BLaER1 treated with 17β-estradiol and CSF1 and Interleukin-3, amounts not matched to agents 10 nM and 100 nM (cell line): ENCODE measurements around the gene FHIT.

Experiments
- H3K27ac ChIP-seq, 11 experiments: shearing (Covaris generic); formaldehyde crosslinking; 2 replicates each; pipeline ENCODE4 v1.8.1; 2022
- H3K27me3 ChIP-seq, 11 experiments: shearing (Covaris generic); formaldehyde crosslinking; 2 replicates each; pipeline ENCODE4 v1.8.1; 2022
- H3K36me3 ChIP-seq, 11 experiments: shearing (Covaris generic); formaldehyde crosslinking; 2 replicates each; pipeline ENCODE4 v1.8.1; 2022
- H3K4me1 ChIP-seq, 10 experiments: shearing (Covaris generic); formaldehyde crosslinking; 2 replicates each; pipeline ENCODE4 v1.8.1; 2022
- H3K4me2 ChIP-seq, 11 experiments: shearing (Covaris generic); formaldehyde crosslinking; 2 replicates each; pipeline ENCODE4 v1.8.1; 2022
- H3K4me3 ChIP-seq, 10 experiments: shearing (Covaris generic); formaldehyde crosslinking; 2 replicates each; pipeline ENCODE4 v1.8.1; 2022
- H3K9ac ChIP-seq, 11 experiments: shearing (Covaris generic); formaldehyde crosslinking; 2 replicates each; pipeline ENCODE4 v1.8.1; 2022
- H3K9me3 ChIP-seq, 11 experiments: shearing (Covaris generic); formaldehyde crosslinking; replicated peaks in 1 of 11; 2 replicates each; pipeline ENCODE4 v1.8.1; 2022
- H4K20me1 ChIP-seq, 11 experiments: shearing (Covaris generic); formaldehyde crosslinking; 2 replicates each; pipeline ENCODE4 v1.8.1; 2022
- Cebpa-rat ChIP-seq, 11 experiments: shearing (Covaris generic); IDR thresholded peaks; 2 replicates each; pipeline ENCODE4 v1.8.1; 2022

The FHIT gene

DNA sequence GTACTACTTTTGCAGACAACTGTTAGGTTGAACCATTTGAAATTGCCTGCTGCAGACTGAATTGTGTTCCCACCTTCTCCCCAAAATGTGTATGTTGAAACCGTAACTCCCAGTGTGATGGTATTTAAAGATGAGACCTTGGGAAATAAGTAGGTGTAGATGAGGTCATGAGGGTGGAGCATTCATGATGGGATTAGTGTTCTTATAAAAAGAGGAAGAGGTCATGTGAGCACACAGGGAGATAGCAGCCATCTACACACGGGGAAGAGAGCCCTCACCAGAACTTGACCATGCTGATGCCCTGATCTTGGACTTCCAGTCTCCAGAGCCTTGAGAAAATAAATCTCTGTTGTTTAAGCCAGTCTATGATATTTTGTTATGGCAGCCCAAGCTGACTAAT is 17.4 kb upstream of the FHIT start:
- Histone ChIP-seq H3K9ac (no peak overlapping the region), H4K20me1 (no peaks in the 10 kb centered on the region), H3K27ac (no peak overlapping the region), H3K9me3 (0 out of 22 replicates have a peak, but pooled peaks cover 0 to 3% (median 0%) of the 10 kb centered on the region in 11 experiments), H3K4me1 (peaks cover 0 to 6% (median 0%) of the 10 kb centered on the region in 10 experiments; a peak in 2 of 20 replicates), H3K36me3 (no peaks in the 10 kb centered on the region), H3K4me3 (no peak overlapping the region), H3K4me2 (peak overlapping the region in 1 of 11 experiments; percentile 38; a peak in 1 of 22 replicates), H3K27me3 (no peaks in the 10 kb centered on the region)
- no peak for TF ChIP-seq Cebpa-rat (IDR thresholded peaks at IDR 0.05)

DNA sequence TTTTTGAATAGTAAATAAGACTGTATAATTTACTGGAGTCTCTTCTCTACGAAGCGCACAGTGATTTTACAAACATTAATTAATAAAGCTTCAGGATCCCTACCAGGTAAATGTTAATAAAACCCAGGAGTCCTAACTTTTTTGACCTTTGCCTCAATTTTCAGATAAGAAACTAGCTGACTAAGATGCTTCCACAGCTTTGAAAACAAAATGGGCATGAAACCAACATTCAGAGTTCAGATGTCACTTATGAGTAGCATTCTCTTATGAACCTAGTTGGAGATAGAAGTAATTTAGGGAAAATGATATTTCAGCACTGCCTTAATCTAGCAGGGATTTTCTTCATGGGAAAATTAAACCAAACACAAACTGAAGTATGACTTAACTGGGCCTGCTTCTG is 13.0 kb upstream of the FHIT start:
- Histone ChIP-seq H3K27me3 (no peaks in the 10 kb centered on the region), H3K4me1 (peaks cover 0 to 6% (median 0%) of the 10 kb centered on the region in 10 experiments; a peak in 2 of 20 replicates), H3K9ac (no peak overlapping the region), H3K4me3 (no peak overlapping the region), H3K36me3 (no peaks in the 10 kb centered on the region), H4K20me1 (no peaks in the 10 kb centered on the region), H3K4me2 (no peak overlapping the region), H3K9me3 (peaks cover 0 to 6% (median 0%) of the 10 kb centered on the region in 11 experiments; a peak in 1 of 22 replicates), H3K27ac (no peak overlapping the region)
- no peak for TF ChIP-seq Cebpa-rat (IDR thresholded peaks at IDR 0.05)

DNA sequence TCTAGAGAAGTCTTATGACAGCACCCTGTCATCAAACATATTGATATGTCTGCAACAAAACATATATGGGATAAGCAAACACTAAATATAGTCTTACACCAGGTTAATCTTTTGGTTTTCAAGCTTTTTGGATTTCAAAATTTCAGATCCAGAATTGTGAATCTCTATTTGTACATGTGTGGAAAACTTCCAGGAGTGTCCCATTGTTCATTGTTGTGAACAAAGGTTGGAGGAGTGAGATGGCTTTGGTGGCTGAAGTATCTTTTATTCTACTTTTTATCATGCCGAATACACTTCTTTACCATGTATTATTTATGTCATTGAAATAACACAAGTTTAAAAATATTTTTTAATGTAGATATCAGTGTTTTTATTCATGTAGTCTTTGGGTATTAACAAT is 5.9 kb upstream of the FHIT start:
- Histone ChIP-seq H4K20me1 (no peaks in the 10 kb centered on the region), H3K4me2 (no peak overlapping the region), H3K27ac (no peak overlapping the region), H3K4me3 (no peak overlapping the region), H3K27me3 (no peaks in the 10 kb centered on the region), H3K36me3 (no peaks in the 10 kb centered on the region), H3K9ac (no peak overlapping the region), H3K4me1 (peaks cover under 1 to 6% (median under 1%) of the 10 kb centered on the region in 10 experiments; a peak in 8 of 20 replicates), H3K9me3 (peaks cover 0 to 3% (median 0%) of the 10 kb centered on the region in 11 experiments; a peak in 1 of 22 replicates)
- no peak for TF ChIP-seq Cebpa-rat (IDR thresholded peaks at IDR 0.05)

DNA sequence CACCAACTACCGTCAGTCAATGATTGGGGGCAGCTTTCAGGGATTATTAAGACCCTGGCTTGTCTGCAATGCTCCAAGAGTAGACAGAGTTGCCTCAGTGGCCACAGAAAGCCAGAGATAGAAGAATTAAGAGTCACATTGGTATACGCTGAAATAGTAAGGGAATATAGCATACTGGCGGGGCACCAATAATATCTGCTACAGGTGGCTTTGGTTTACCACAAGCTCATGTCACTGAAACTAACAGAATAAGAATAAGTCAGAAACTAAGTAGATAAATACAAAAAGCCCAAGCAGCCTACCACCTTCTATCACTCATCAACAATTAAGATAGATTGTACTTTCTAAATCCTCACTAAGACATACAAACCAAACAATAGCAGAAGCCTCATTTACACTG is 2.5 kb upstream of the FHIT start:
- Histone ChIP-seq H3K9ac (no peak overlapping the region), H3K27me3 (no peaks in the 10 kb centered on the region; a peak in 1 of 22 replicates), H3K4me3 (no peak overlapping the region), H3K27ac (no peak overlapping the region), H3K9me3 (no peaks in the 10 kb centered on the region), H3K36me3 (no peaks in the 10 kb centered on the region), H3K4me2 (no peak overlapping the region), H4K20me1 (no peaks in the 10 kb centered on the region), H3K4me1 (peaks cover 14 to 22% (median 18%) of the 10 kb centered on the region in 10 experiments)
- no peak for TF ChIP-seq Cebpa-rat (IDR thresholded peaks at IDR 0.05)

DNA sequence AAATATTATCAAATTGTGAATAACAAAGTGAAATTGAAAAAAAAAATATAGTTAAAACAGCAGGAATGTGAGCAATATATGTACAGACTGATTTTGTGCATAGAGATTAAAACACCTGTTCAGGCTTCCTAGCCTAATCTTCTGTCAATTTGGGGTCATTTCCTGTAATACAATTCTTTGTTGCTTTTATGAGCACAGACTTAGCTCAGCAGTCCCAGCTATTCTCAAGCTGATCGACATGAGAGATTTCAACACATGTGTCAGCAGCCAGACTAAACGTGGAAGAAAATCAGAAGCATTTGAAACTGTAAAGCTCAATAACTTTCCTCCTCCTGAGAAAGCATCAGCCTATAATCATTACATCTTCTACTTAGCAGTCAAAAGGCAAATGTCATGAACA is 1.6 kb upstream of the FHIT start:
- no peaks in the 10 kb centered on the region; a peak in 1 of 22 replicates for H3K27me3 ChIP-seq
- H3K4me2 ChIP-seq = no peak overlapping the region
- no peak overlapping the region for H3K4me3 ChIP-seq

DNA sequence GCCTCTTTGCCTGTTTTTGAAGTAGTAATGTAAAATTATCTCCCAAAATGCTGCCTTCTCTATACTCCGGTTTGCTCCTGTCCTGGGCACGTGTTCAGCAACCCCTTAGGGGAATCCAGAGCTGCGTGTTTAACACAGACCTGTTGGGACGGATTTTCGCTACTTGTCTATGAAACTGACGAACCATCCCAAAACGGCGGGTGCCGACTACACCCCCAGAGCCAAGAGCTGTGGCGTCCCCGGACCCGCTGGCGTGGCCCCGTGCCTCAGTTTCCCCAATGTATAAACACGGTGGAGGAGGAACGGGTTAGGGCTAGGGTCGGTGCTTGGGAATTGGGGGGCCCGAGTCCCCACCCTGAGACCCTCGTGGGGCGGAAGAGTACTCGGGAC is 473 bp downstream of the FHIT start:
- H3K9ac ChIP-seq = peak overlapping the region; percentile 76 to 90 (median 83)
- no peaks in the 10 kb centered on the region; a peak in 1 of 22 replicates for H4K20me1 ChIP-seq
- TF ChIP-seq Cebpa-rat (IDR thresholded peaks at IDR 0.05) = no peak
- peak overlapping the region; percentile 90 to 97 (median 96) for H3K4me2 ChIP-seq
- peak overlapping the region; percentile 65 to 80 (median 76) for H3K27ac ChIP-seq
- peaks cover 14 to 22% (median 18%) of the 10 kb centered on the region in 10 experiments for H3K4me1 ChIP-seq
- no peaks in the 10 kb centered on the region for H3K9me3 ChIP-seq
- no peaks in the 10 kb centered on the region for H3K36me3 ChIP-seq
- no peaks in the 10 kb centered on the region; a peak in 1 of 22 replicates for H3K27me3 ChIP-seq
- H3K4me3 ChIP-seq = peak overlapping the region; percentile 74 to 96 (median 84)

More for the DNA sequence above, 1.6 kb upstream of the FHIT start:
- TF ChIP-seq Cebpa-rat (IDR thresholded peaks at IDR 0.05) = no peak
- Histone ChIP-seq H3K9me3 (no peaks in the 10 kb centered on the region), H3K27ac (no peak overlapping the region), H3K4me1 (peaks cover 14 to 22% (median 18%) of the 10 kb centered on the region in 10 experiments), H3K36me3 (no peaks in the 10 kb centered on the region), H3K9ac (no peak overlapping the region), H4K20me1 (no peaks in the 10 kb centered on the region)

DNA sequence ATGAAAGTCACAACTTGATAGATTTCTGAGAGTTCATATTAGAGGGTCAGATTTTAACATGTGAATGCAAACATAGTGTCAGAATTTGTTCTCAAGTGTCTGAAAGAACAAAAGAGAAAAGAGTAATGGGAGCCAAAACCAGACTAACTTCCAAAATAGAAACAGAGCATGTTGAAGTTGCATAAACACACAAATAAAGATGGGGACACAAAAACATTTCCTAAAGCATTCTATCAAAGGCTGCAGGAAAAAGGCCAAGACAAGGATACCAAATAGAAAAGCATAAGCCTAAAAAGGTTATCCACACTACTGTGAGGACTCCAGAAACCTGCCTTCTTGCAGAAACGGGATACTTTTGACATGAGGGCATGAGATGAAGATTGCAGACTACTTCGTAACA is 2.8 kb downstream of the FHIT start:
- Histone ChIP-seq H3K27me3 (no peaks in the 10 kb centered on the region; a peak in 1 of 22 replicates), H3K27ac (no peak overlapping the region), H4K20me1 (no peaks in the 10 kb centered on the region; a peak in 1 of 22 replicates), H3K4me1 (peaks cover 14 to 22% (median 18%) of the 10 kb centered on the region in 10 experiments), H3K4me2 (no peak overlapping the region), H3K4me3 (no peak overlapping the region), H3K36me3 (no peaks in the 10 kb centered on the region), H3K9ac (no peak overlapping the region), H3K9me3 (no peaks in the 10 kb centered on the region)
- TF ChIP-seq Cebpa-rat (IDR thresholded peaks at IDR 0.05) = no peak

DNA sequence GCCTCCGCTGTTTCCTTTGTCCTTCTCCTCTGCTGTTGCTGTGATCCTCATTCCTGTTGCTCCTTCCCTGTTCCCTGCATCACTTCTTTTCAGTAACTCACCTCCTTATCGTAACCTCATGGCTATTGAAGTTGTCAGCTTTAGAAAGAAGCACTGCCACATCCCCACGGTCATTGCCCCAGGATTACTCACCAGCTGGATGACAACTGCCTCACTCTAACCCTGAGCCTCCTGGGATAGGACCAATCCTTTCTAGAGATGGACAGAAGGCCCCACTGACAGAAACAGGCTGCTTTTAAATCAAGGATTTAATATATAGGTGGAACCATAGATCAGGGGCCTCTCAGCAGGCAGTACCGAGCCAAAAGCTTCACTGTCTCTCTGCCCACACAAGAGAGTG is 4.1 kb downstream of the FHIT start:
- Histone ChIP-seq H3K9me3 (no peaks in the 10 kb centered on the region), H3K27ac (no peak overlapping the region), H3K4me1 (peaks cover 14 to 20% (median 17%) of the 10 kb centered on the region in 10 experiments), H3K27me3 (no peaks in the 10 kb centered on the region; a peak in 1 of 22 replicates), H3K4me2 (no peak overlapping the region), H3K4me3 (no peak overlapping the region), H4K20me1 (no peaks in the 10 kb centered on the region; a peak in 1 of 22 replicates), H3K9ac (no peak overlapping the region), H3K36me3 (no peaks in the 10 kb centered on the region)
- TF ChIP-seq Cebpa-rat (IDR thresholded peaks at IDR 0.05) = no peak

DNA sequence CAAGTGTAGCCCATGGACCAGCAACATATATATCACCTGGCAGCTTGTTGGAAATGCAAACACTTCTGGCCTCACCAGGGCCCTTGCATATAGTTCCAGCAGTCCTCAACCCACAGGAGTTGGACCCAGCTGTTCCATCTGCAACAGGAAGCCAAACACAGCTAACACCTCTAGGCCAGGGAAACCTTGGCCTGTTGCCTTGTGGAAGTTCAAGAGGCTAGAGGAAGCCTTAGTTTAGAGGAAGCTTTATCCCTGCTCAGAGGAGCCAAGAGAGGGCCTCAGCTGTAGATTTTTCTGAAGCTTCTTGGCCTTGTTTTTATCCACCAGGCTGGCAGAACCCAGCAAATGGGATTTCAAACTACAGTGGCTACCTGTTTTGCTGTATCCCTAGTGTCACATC is 11.4 kb downstream of the FHIT start:
- Histone ChIP-seq H3K4me3 (no peak overlapping the region), H3K36me3 (no peaks in the 10 kb centered on the region), H3K9me3 (no peaks in the 10 kb centered on the region), H3K27ac (no peak overlapping the region), H3K4me2 (no peak overlapping the region), H3K4me1 (peaks cover 0 to 5% (median 0%) of the 10 kb centered on the region in 10 experiments; a peak in 2 of 20 replicates), H3K27me3 (no peaks in the 10 kb centered on the region), H3K9ac (no peak overlapping the region), H4K20me1 (no peaks in the 10 kb centered on the region)
- no peak for TF ChIP-seq Cebpa-rat (IDR thresholded peaks at IDR 0.05)

DNA sequence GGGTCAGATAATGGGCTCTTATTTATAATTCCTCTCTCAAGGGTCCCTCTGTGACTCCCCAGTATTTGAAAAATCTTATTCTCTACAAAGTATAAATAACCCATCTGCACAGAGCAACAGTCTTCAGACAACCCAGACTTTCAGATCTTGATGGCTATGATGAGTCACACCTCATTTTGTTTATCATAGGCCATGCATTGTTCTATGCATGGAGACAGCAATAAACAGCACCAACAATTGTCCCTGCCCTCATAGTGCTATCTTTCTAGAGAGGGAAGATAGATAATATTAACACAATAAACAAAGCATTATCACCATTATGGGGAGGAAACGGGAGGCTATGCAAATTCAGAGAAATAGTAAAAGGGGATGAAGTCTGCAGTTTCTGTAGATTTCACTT is 13.4 kb downstream of the FHIT start:
- TF ChIP-seq Cebpa-rat (IDR thresholded peaks at IDR 0.05) = no peak
- Histone ChIP-seq H3K4me1 (peaks cover 0 to 16% (median 10%) of the 10 kb centered on the region in 10 experiments; a peak in 15 of 20 replicates), H4K20me1 (no peaks in the 10 kb centered on the region), H3K4me3 (no peak overlapping the region), H3K9me3 (no peaks in the 10 kb centered on the region), H3K9ac (no peak overlapping the region), H3K36me3 (no peaks in the 10 kb centered on the region), H3K27ac (no peak overlapping the region), H3K27me3 (no peaks in the 10 kb centered on the region), H3K4me2 (no peak overlapping the region)
